ENCODE measurements around the gene BBS12. TPM values are rescaled to one million over a fixed set of nuclear protein-coding genes. Genes with fewer than 3 reads are reported as not detected.

Gene BBS12
- polyA plus RNA-seq, 1 of the 3 experiments (the other 2 are of a cell fraction): 1.5 TPM

DNA sequence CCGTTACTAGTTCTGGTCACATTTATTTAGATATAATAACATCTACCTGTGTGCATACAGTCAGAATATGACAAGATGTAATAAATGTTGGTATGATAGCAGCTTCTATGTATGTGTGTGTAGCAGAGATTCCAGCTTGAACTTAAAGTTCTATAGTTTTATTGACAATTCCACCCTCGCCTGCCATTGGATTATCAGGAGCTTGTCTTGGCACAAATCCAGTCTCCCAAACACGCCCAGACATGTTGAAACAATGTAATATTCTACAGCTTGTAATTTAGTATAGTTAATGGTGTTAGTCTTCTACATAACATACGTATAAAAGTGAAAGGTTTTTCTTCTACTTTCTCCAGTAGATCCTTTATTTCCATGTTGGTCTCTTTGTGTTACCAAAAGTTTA, 44.4 kb downstream of the BBS12 start:
- Histone ChIP-seq H3K27me3 (ENCODE audit: insufficient read depth) (no peaks in the 10 kb centered on the region), H2AFZ (ENCODE audit: low read depth) (peak overlapping the region; percentile 33; the same call in 1 of the 2 replicates), H3K4me1 (ENCODE audit: control insufficient read depth in 1 of 2, insufficient read depth in 2 of 2, low read depth in 1 of 2, low read length in 1 of 2) (peaks cover 13 to 14% of the 10 kb centered on the region in 2 experiments), H3K36me3 (replicated peaks in 1 of 2; ENCODE audit: control insufficient read depth in 1 of 2, insufficient read depth in 2 of 2, low read length in 1 of 2) (no peaks in the 10 kb centered on the region), H4K20me1 (ENCODE audit: insufficient read depth) (no peaks in the 10 kb centered on the region), H3K9me3 (no peaks in the 10 kb centered on the region), H3K79me2 (ENCODE audit: insufficient read depth) (no peaks in the 10 kb centered on the region), H3K9me2 (no peaks in the 10 kb centered on the region), H3K4me3 (ENCODE audit: low read depth in 2 of 2, low read length in 1 of 2) (no peak overlapping the region), H3K9ac (peak overlapping the region; percentile 14; the same call in 1 of the 2 replicates), H3F3A (replicated peaks; ENCODE audit: insufficient read depth) (peaks cover 21% of the 10 kb centered on the region), H3K4me2 (no peak overlapping the region), H3K27ac (ENCODE audit: low read depth in 2 of 2, low read length in 1 of 2) (peak overlapping the region; percentile 86)
- no peak for DNase-seq
- WGBS (ENCODE audit: low lambda C conversion rate): 73% methylated on average over 4 of the region's 4 CpGs
- POLR2A ChIA-PET: no interaction called here
- CTCF ChIA-PET: interaction anchor here (1.0 to 1.9 kb wide), 5 partner anchors 8 to 137 kb away, joined by 3 to 8 read pairs (median 4); no protein-coding TSS in a partner anchor
- TF ChIP-seq NFIC (IDR thresholded peaks at IDR 0.05; ENCODE audit: borderline replicate concordance) (peak; percentile 28; the same call in 1 of the 2 replicates), RAD21 (IDR thresholded peaks at IDR 0.05; ENCODE audit: low read length) (no peak)

DNA sequence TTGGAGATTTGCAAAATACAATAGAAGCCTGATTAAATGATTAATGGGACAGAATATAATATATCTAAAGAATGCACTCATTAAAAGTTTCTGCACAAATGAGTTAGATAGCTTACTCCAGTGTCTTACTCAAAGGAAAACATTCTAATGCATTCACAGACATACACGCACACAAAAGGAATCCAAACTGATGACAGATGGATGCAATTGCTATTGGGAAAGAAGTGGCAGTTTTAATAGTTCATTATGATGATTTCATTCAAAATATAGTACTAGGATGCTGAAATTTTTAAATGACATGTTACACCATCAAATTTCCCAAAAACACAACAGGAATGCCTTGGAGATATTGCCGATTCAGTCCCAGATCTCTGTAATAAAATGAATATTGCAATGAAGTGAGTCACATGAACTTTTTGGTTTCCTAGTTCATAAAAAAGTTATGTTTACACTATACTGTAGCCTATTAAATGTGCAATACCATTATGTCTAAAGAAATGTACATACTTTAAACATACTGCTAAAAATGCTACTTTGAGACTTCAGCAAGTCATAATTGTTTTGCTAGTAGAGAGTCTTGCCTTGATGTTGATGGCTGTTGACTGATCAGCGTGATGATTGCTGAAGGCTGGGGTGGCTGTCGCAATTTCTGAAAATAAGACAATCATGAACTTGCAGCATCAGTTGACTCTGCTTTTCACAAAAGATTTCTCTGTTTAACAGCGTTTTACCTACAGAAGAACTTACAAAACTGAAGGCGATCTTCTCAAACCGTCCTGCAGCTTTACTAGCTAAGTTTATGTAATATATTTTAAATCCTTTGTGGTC, 45.6 kb downstream of the BBS12 start:
- no peak for DNase-seq
- POLR2A ChIA-PET: no interaction called here
- H3K4me1 ChIP-seq (ENCODE audit: control insufficient read depth in 1 of 2, insufficient read depth in 2 of 2, low read depth in 1 of 2, low read length in 1 of 2): peaks cover 14 to 23% of the 10 kb centered on the region in 2 experiments
- no peaks in the 10 kb centered on the region for H3K9me3 ChIP-seq
- no peaks in the 10 kb centered on the region for H3K9me2 ChIP-seq
- H3K4me2 ChIP-seq: peak overlapping the region; percentile 10; the same call in 1 of the 2 replicates
- H3K9ac ChIP-seq: peak overlapping the region; percentile 8; the same call in 1 of the 2 replicates
- H3K36me3 ChIP-seq (replicated peaks in 1 of 2; ENCODE audit: control insufficient read depth in 1 of 2, insufficient read depth in 2 of 2, low read length in 1 of 2): no peaks in the 10 kb centered on the region
- CTCF ChIA-PET: interaction anchor here (1.2 to 1.9 kb wide), 3 partner anchors 10 to 20 kb away, joined by 3 to 8 read pairs (median 4); no protein-coding TSS in a partner anchor
- H3K27me3 ChIP-seq (ENCODE audit: insufficient read depth): no peaks in the 10 kb centered on the region
- no peaks in the 10 kb centered on the region for H4K20me1 ChIP-seq (ENCODE audit: insufficient read depth)
- TF ChIP-seq ELF1 (IDR thresholded peaks at IDR 0.05) (no peak), TCF12 (IDR thresholded peaks at IDR 0.05) (peak; percentile 78), GATA2 (CRISPR knock-in tag; IDR thresholded peaks at IDR 0.05) (no peak), NRF1 (IDR thresholded peaks at IDR 0.05; ENCODE audit: low read depth, low read length) (no peak), RFX5 (IDR thresholded peaks at IDR 0.05; ENCODE audit: low read length) (no peak), NFIC (IDR thresholded peaks at IDR 0.05; ENCODE audit: borderline replicate concordance) (peak; percentile 31; the same call in 1 of the 2 replicates), RXRA (IDR thresholded peaks at IDR 0.05; ENCODE audit: borderline replicate concordance, low read depth) (peak; percentile 52; the same call in 1 of the 2 replicates), RCOR1 (IDR thresholded peaks at IDR 0.05; ENCODE audit: low read length) (no peak), TAF1 (IDR thresholded peaks at IDR 0.05; ENCODE audit: borderline replicate concordance, low read depth, low read length) (no peak), POLR2AphosphoS5 (IDR thresholded peaks at IDR 0.05; ENCODE audit: low read depth, low read length) (no peak), EP300 (IDR thresholded peaks at IDR 0.05; ENCODE audit: borderline replicate concordance in 1 of 2, low read depth in 1 of 2, low read length in 1 of 2) (peak in 1 of 2 experiments; percentile 83; a peak in 2 of 4 replicates), YY1 (IDR thresholded peaks at IDR 0.05; ENCODE audit: low read depth) (no peak), FOSL2 (IDR thresholded peaks at IDR 0.05; ENCODE audit: borderline replicate concordance, low read depth) (peak; percentile 48; the same call in 1 of the 2 replicates), TEAD4 (IDR thresholded peaks at IDR 0.05; ENCODE audit: borderline replicate concordance, insufficient read depth) (peak; percentile 53; the same call in 1 of the 2 replicates), EZH2phosphoT487 (IDR thresholded peaks at IDR 0.05; ENCODE audit: borderline replicate concordance, low read depth) (no peak), JUND (IDR thresholded peaks at IDR 0.05) (peak; percentile 65), FOXM1 (IDR thresholded peaks at IDR 0.05; ENCODE audit: low read depth) (0 out of 2 replicates have a peak, but pooled peaks have one; percentile 49)
- TF ChIP-seq, protein P1, sequence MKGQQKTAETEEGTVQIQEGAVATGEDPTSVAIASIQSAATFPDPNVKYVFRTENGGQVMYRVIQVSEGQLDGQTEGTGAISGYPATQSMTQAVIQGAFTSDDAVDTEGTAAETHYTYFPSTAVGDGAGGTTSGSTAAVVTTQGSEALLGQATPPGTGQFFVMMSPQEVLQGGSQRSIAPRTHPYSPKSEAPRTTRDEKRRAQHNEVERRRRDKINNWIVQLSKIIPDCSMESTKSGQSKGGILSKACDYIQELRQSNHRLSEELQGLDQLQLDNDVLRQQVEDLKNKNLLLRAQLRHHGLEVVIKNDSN (IDR thresholded peaks at IDR 0.05; ENCODE audit: borderline replicate concordance, low read depth): no peak
- TF ChIP-seq, protein P2, sequence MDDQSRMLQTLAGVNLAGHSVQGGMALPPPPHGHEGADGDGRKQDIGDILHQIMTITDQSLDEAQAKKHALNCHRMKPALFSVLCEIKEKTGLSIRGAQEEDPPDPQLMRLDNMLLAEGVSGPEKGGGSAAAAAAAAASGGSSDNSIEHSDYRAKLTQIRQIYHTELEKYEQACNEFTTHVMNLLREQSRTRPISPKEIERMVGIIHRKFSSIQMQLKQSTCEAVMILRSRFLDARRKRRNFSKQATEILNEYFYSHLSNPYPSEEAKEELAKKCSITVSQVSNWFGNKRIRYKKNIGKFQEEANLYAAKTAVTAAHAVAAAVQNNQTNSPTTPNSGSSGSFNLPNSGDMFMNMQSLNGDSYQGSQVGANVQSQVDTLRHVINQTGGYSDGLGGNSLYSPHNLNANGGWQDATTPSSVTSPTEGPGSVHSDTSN (IDR thresholded peaks at IDR 0.05): peak; percentile 76
- no peak overlapping the region for H2AFZ ChIP-seq (ENCODE audit: low read depth)
- 75% methylated on average over 7 of the region's 7 CpGs for WGBS (ENCODE audit: low lambda C conversion rate)
- H3K27ac ChIP-seq (ENCODE audit: low read depth in 2 of 2, low read length in 1 of 2): peak overlapping the region; percentile 61 to 86
- peaks cover 29% of the 10 kb centered on the region for H3F3A ChIP-seq (replicated peaks; ENCODE audit: insufficient read depth)
- H3K79me2 ChIP-seq (ENCODE audit: insufficient read depth): no peaks in the 10 kb centered on the region
- no peak overlapping the region for H3K4me3 ChIP-seq (ENCODE audit: low read depth in 2 of 2, low read length in 1 of 2)
